Stromal cell of bone marrow (primary cell): ENCODE data around the gene FGGY.
A peak's percentile ranks its signal among the peaks of the same experiment; 100 is the strongest.
"Not testable (repeated sequence)": the region's sequence is repeated elsewhere in the genome, so short reads cannot be mapped to it uniquely, and the experiment has no call there.

Experiments used
- DNase-seq: peaks from one replicate; pipeline ENCODE4 v3.0.0-alpha.2; 2012; ENCODE audit warnings: low read depth

FGGY gene

GRCh38 chr1:59352065-59352464 is 55.2 kb downstream of the FGGY start:
- DNase-seq: no peak

DNA sequence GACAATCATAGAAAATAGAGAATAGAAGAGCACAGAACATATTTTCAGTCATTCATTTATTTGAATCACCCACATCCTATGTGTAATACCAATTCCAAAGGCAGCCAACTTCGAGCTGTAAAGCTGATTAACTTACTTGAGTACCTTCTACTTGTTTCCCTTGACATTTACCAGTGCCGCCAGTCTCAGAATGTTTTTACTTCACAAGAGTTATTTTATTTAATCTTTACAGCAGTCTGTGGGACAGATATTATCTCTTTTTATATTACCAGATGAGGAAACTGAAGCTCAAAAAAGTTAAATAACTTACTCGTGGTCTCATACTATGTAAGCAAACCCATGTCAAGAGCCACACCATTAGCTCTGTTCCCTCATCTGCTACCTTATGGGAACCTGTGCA is 56.6 kb downstream of the FGGY start:
- DNase-seq: no peak

GRCh38 chr1:59354239-59354638 is 57.3 kb downstream of the FGGY start:
- not testable (repeated sequence) for DNase-seq

GRCh38 chr1:59354709-59355337 is 57.9 kb downstream of the FGGY start:
- DNase-seq: no peak

- DNase-seq: no peak
These were observed 58.5 kb downstream of the FGGY start for GRCh38 chr1:59355361-59355760.

DNA sequence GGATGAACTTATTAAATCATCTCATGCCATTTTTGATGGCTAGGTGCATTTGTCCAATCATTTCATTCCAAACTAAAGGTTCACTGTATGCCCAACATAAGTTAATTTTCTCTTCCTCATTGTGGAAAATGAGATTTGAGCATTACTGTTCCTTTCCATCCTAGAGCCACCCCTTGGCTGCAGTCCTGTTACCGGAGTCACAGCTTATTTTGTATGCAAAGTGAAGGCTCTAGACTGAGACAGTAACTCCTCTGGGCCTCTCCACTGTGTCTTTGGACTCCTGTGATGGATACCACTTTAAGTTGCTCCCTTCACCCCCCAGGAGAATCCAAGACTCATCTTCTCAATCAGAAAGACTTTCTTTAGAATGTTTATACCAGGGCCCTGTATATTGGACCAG is 59.7 kb downstream of the FGGY start:
- DNase-seq: no peak

- DNase-seq: no peak
These were observed 60.9 kb downstream of the FGGY start for GRCh38 chr1:59357645-59358320.

DNA sequence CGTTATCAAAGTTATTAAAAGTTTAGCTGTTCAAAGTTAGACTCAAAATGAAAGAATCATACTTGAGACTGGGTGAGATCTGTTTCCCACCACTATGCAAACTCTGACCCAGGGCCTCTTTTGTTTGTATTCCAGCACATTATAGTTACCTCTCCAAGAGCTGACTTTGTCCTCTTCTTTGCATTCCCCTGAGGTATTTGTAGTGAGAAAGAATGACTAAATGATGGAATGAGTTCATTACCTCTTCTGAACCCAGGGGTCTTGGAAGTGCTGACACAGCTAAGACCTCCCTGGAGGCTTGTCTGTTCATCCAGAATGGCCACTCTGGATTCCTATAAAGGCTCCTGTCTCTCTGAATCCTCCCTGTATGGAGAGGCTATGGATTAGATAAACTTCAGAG is 62.4 kb downstream of the FGGY start:
- no peak for DNase-seq

- peak; percentile 44 for DNase-seq
These were observed 63.3 kb downstream of the FGGY start for GRCh38 chr1:59360170-59360569.

DNA sequence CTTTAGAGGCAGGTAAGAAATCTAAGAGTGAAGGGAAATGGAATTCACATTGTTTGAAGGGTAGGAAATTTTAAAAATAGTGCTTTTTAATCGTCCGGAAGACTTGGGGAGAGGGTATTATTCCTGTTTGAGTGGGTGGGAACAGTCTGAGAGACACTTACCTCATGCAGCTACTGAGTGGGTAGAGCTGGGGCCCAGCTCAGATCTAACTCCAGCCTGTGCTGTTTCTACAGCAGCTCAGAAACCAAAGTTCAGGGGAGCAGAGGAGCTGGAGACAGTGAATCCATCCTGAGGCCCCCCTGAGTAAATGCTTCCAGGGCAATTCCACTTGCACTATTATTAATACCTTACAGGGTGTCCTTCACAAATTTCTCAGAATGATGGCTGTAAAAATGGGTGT is 63.8 kb downstream of the FGGY start:
- DNase-seq: no peak

- DNase-seq: no peak
These were observed 64.9 kb downstream of the FGGY start for GRCh38 chr1:59361766-59362165.

DNA sequence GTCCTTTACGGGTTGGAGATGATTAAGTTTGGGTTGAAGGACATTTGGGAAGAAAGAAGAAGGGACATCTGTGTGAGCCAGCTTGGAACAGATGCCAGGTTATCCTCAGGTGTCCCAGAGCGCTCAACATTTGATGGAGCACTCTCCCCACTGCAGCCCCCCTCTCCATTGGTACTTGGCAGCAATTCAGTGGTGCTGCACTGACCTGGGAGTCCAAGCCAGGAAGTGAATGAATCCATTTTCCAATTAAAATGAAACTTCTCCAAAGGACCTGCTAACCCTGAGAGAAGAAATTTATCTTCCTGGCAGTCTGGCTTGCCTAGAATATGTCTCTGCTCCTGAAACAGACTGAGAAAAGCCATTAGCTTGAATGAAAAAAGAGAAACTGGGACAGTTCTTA is 67.1 kb downstream of the FGGY start:
- DNase-seq: no peak

DNA sequence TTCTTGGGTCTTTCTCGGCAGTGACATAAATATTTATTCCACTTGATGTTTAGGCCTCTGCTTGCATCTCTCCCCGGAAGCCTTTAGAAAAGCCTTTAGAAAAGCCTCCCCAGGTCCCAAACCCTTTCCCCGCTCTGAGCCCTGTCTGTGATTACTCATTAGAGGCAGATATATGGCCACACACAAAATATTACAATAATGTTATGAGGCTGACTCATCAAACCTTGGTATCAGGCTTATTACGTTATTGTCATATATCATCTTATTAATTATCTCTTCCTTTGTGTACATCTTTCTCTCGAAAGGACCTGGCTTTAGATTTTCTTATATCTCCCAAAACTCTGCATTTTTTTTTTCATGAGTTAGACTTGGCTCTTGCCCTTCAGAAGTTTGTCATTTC is 69.5 kb downstream of the FGGY start:
- no peak for DNase-seq

DNA sequence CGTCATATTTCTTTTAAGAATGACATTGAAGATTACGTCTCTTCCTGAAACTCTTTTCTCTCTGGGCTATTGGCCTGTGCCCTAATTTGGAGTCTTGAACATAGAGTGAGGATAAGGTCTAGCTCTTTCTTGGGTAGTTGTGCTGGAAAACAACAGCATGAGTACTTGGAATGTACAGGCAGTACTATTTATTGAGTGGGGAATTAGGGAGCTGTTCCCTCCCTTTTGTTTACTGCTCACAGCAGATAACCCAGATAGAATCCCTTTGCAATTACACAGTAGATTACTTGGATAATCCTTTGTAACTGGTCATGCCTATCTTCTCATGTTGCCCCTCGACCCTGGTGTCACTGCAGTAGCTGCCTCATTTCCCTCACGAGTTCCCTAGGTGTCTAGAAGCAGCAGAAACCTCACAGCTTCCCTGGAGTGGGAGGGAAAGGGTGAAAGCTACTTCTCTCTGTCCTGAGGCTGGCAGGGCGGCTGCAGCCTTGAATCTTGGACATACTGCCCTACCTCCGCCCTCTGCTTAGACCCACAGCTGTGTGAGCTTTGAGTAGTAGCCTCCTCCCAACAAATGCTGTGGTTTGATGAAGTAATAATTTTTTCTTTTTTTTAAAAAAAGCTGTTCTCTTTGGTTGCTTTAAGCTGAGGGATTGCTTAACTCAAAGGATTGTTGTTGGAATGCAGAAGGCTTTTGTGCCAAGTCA is 70.6 kb downstream of the FGGY start:
- DNase-seq: peak; percentile 91

DNA sequence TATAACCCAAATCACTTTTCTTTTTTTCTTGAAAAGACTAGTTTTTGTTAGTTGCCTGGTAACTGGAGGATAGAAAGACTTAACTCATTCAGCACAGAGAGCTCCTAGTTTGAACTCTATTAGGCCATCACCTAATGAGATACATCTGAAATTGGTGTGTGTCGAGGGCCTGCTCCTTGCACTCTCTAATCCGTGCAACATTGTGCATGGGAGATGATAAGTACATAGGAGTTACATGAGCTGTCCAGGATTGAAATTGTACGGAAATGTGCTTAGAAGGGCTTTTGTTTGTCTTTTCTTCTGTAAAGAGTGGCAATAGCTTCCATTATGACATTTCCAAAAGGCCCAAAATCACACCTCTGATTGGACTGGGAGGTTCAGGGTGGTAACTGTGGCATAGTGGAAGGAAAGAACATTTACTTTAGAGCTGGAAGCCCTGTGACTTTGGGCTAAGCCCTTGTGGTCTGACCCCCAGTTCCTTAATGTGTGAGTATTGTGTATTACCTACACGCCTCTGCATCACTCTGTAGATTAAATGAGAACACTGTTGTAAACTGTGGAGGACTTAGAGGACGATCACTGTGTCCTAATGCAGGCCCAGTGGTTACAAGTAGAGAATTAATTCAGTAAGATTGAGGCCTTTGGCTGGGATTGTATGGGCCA is 71.2 kb downstream of the FGGY start:
- no peak for DNase-seq

- DNase-seq: peak; percentile 94
These were observed 78.7 kb downstream of the FGGY start for GRCh38 chr1:59375321-59376220.

GRCh38 chr1:59377350-59377904 is 80.5 kb downstream of the FGGY start:
- no peak for DNase-seq

DNA sequence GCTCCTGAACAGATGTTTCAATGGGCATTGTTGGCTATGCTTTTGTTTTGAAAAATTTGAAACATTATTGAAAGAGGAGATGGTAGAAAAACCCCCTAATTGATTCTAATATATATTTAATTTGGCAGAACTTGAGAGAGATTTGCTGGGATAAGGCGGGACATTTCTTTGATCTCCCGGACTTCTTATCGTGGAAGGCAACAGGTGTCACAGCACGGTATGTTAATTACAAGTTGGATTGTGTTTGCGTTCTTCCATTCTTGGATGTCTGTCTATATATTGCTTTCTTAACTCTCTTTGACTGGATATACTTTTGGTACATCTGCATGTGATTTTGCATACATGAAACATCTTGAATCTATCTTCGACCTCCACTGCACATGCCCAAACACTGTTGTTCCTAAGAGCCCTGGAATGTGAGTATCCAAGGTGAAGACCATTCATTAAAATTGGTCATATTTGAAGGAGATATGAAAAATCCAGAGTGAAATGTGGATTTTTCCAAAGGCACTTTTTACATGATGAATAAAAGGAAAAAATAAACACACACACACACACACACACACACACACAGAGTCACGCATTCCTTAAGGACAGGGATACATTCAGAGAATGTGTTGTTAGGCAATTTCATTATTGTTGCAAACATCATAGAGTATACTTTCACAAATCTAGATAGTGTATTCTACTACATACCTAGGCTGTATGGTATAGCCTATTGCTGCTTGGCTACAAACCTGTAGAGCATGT is 81.9 kb downstream of the FGGY start:
- DNase-seq: no peak

DNA sequence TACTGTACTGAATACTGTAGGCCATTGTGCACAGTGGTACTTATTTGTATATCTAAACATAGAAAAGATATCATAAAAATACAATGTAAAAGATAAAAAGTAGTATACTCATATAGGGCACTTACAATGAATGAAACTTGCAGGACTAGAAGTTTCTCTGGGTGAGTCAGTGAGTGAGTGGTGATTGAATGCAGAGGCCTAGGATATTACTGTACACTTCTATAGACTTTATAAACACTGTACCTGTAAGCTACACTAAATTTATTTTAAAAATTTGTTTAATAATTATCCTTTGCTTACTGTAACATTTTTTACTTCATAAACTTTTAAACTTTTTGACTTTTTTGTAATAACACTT is 82.5 kb downstream of the FGGY start:
- DNase-seq: no peak

DNA sequence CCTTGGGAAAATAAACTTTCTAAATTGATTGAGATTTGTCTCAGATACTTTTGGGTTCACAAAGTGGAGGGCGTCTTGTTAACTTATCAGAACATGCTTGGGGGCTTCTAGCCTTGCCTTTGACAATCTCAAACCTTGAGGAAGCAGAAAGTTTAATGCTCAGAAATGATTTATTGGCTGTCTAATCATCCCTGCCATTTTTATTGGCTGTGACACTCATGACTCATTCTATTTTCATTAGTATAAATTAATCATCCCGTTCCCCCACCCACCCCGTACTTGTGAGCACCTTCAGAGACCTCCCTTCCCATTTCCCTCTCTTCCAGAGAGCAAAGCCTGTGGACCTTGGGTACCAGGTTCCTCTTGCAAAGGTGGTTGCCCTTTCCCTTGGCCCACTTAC is 87.1 kb downstream of the FGGY start:
- no peak for DNase-seq

DNA sequence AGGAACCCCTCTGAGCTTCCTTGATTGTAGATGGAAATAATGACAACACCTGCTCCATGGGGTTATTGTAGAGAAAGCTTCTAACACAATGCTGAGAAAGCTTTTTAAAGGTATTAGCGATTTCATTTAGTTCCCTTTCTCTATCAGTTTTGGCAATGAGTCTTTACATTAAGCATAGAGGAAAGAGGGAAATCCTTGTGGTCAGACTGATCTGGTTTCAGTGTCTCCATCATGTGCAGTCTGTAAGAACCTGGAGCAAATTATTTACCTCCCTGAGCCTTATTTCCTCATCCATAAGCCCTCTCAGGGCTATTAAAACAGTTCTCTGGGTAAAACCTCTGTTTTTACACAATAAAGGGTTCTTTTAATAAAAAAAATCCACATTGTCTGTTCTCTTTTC is 87.5 kb downstream of the FGGY start:
- no peak for DNase-seq
